ENCODE results near the gene SIGLEC10.

GRCh38 chr19:51421229-51422052 is 4.0 kb upstream of the SIGLEC10 start:
- no peak for TF ChIP-seq POLR2AphosphoS5 (IDR thresholded peaks at IDR 0.05; ENCODE audit: low read depth, low read length)
- no peak for TF ChIP-seq POLR2A (IDR thresholded peaks at IDR 0.05; ENCODE audit: low read depth, low read length)

Measured in GM12891 (cell line).